Erythroblast (primary cell): ENCODE results near the gene EVI2B.

Source experiments
- GATA1 ChIP-seq: IDR thresholded peaks from 2 replicates; pipeline ENCODE4 v1.6.1; 2011; ENCODE audit warnings: low read depth, mild to moderate bottlenecking, control low read depth, low read length, moderate library complexity
- POLR2A ChIP-seq: IDR thresholded peaks from 2 replicates; pipeline ENCODE4 v1.6.1; 2011; ENCODE audit warnings: mild to moderate bottlenecking, low read length

DNA sequence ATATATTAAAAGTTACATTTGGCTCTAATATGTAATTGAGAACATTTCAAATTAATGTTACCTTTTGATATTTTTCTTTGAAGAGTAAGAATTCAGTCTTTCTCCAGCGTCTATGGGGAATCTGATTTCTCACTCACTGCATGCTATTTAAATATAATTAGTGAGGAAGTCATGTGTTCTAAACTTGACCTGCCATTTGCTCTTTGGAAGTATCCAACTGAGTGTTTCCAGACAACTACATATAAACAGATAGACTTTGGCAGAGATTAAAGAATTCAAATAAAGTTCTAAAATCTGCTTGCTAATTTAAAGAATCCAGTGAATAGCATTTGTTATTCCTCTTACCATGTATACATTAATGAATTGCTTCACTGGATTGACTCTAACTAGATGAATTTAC is 40.3 kb downstream of the EVI2B start:
- TF ChIP-seq POLR2A (no peak), GATA1 (no peak)
